A549 (cell line): ENCODE results near the gene CELF5. TPM values are rescaled to one million over a fixed set of nuclear protein-coding genes. Genes with fewer than 3 reads are reported as not detected.

Experiments used
- ATAC-seq, 2 experiments: fragments of 200-7000 bp in 1 of 2; fragments of >200 bp in 1 of 2; cut with Nextera tagmentation in 1 of 2; cut with Tn5 transposase in 1 of 2; 3 replicates each; pipeline versions ENCODE4 v1.8.0 to v1.9.1; 2018 to 2020; ENCODE audit warnings: mild to moderate bottlenecking in 1 of 2, moderate library complexity in 1 of 2
- CTCF ChIA-PET: fragments of 300-600 bp; sonication (Branson Sonifier 250); formaldehyde crosslinking; extraction: SDS; loops from one replicate; lab custom pipeline; 2021; ENCODE audit warnings: antibody characterized with exemption, inconsistent platforms; lab: Yijun Ruan, JAX
- POLR2A ChIA-PET: fragments of 350-600 bp; formaldehyde crosslinking; extraction: SDS; loops from one replicate; lab custom pipeline; 2021; ENCODE audit warnings: antibody characterized with exemption, inconsistent platforms; lab: Yijun Ruan, JAX
- DNase-seq, 2 experiments: peaks; one replicate each; pipeline versions ENCODE4 v3.0.0 to v3.0.0-alpha.2; 2011 to 2016; ENCODE audit warnings: low read depth in 1 of 2, low spot score in 1 of 2
- FAIRE-seq: peaks from 2 replicates; lab custom pipeline; 2011; peaks lifted over from hg19 to GRCh38; lab: Jason Lieb, UNC
- H3K27ac ChIP-seq, 2 experiments: fragments of >200 bp; sonication (Bioruptor Twin); formaldehyde crosslinking; 3 replicates each; pipeline ENCODE4 v1.5.1; 2016 to 2017
- H3K4me1 ChIP-seq: fragments of >200 bp; sonication (Bioruptor Twin); formaldehyde crosslinking; 3 replicates; pipeline ENCODE4 v1.6.1; 2016
- H3K4me2 ChIP-seq: fragments of >200 bp; sonication (Bioruptor Twin); formaldehyde crosslinking; 3 replicates; pipeline ENCODE4 v1.6.1; 2016
- H3K4me3 ChIP-seq: fragments of >200 bp; sonication (Bioruptor Twin); formaldehyde crosslinking; 3 replicates; pipeline ENCODE4 v1.5.1; 2016
- H3K9me3 ChIP-seq: fragments of >200 bp; sonication (Bioruptor Twin); formaldehyde crosslinking; 3 replicates; pipeline ENCODE4 v1.6.1; 2016
- BHLHE40 ChIP-seq: IDR thresholded peaks from 2 replicates; pipeline ENCODE4 v1.6.1; 2012; ENCODE audit warnings: low read depth, low read length, inconsistent platforms
- CBX2 ChIP-seq: fragments of 200-600 bp; sonication (generic); IDR thresholded peaks from 2 replicates; pipeline ENCODE4 v1.6.1; 2016; ENCODE audit warnings: low read depth, mild to moderate bottlenecking, borderline replicate concordance
- EHMT2 ChIP-seq: fragments of 200-600 bp; sonication (generic); IDR thresholded peaks from 2 replicates; pipeline ENCODE4 v1.6.1; 2016; ENCODE audit warnings: antibody characterized with exemption, low read depth, mild to moderate bottlenecking, moderate library complexity
- EP300 ChIP-seq, 2 experiments: fragments of >200 bp; sonication (Bioruptor Twin); formaldehyde crosslinking; IDR thresholded peaks; 2 replicates in 1 of 2; 3 replicates in 1 of 2; pipeline ENCODE4 v1.6.1; 2016 to 2017
- FOSB ChIP-seq: fragments of 250-450 bp; sonication (Bioruptor Pico); IDR thresholded peaks from 2 replicates; pipeline ENCODE4 v1.5.0; 2020; ENCODE audit warnings: mild to moderate bottlenecking, moderate library complexity
- FOSL2 ChIP-seq, 2 experiments: fragments of 450-650 bp in 1 of 2; fragments of >200 bp in 1 of 2; sonication (Bioruptor Twin) in 1 of 2; formaldehyde crosslinking; IDR thresholded peaks; 2 replicates each; pipeline versions ENCODE4 v1.5.0 to v1.6.1; 2016 to 2020; ENCODE audit warnings: mild to moderate bottlenecking in 1 of 2, moderate library complexity in 1 of 2
- FOXS1 ChIP-seq: fragments of 250-450 bp; sonication (Bioruptor Pico); IDR thresholded peaks from 2 replicates; pipeline ENCODE4 v1.5.0; 2020; ENCODE audit warnings: mild to moderate bottlenecking, moderate library complexity
- HDAC2 ChIP-seq: fragments of 200-600 bp; sonication (generic); IDR thresholded peaks from 2 replicates; pipeline ENCODE4 v1.6.1; 2016
- HEYL ChIP-seq: fragments of 250-450 bp; sonication (Bioruptor Pico); IDR thresholded peaks from 2 replicates; pipeline ENCODE4 v1.8.0; 2021; ENCODE audit warnings: mild to moderate bottlenecking, moderate library complexity
- HOXB13 ChIP-seq: fragments of 250-450 bp; sonication (Bioruptor Pico); IDR thresholded peaks from 2 replicates; pipeline ENCODE4 v1.5.0; 2020; ENCODE audit warnings: low read depth, mild to moderate bottlenecking, moderate library complexity
- HOXB5 ChIP-seq: fragments of 250-450 bp; sonication (Bioruptor Pico); IDR thresholded peaks from 2 replicates; pipeline ENCODE4 v1.5.0; 2020; ENCODE audit warnings: mild to moderate bottlenecking, moderate library complexity
- KDM1A ChIP-seq: fragments of 200-600 bp; sonication (generic); IDR thresholded peaks from 2 replicates; pipeline ENCODE4 v1.6.1; 2016; ENCODE audit warnings: low read depth, mild to moderate bottlenecking
- KDM5A ChIP-seq: fragments of 200-600 bp; sonication (generic); IDR thresholded peaks from 2 replicates; pipeline ENCODE4 v1.6.1; 2016; ENCODE audit warnings: antibody characterized with exemption, mild to moderate bottlenecking
- MAFK ChIP-seq: fragments of 450-650 bp; IDR thresholded peaks from 2 replicates; pipeline ENCODE4 v1.6.1; 2014; ENCODE audit not compliant: partially characterized antibody
- MAZ ChIP-seq: fragments of 150-350 bp; IDR thresholded peaks from 2 replicates; pipeline ENCODE4 v1.6.1; 2014; ENCODE audit warnings: antibody characterized with exemption, low read depth, low read length, borderline replicate concordance
- NR3C1 ChIP-seq: fragments of >200 bp; sonication (Bioruptor Twin); formaldehyde crosslinking; IDR thresholded peaks from 3 replicates; pipeline ENCODE4 v1.6.1; 2017
- PHF8 ChIP-seq: fragments of 200-600 bp; sonication (generic); IDR thresholded peaks from 2 replicates; pipeline ENCODE4 v1.6.1; 2016; ENCODE audit warnings: low read depth, mild to moderate bottlenecking, antibody characterized with exemption, moderate library complexity, borderline replicate concordance
- POLR2A ChIP-seq: IDR thresholded peaks from 2 replicates; pipeline ENCODE4 v1.6.1; 2012; ENCODE audit warnings: mild to moderate bottlenecking, low read length
- RAD21 ChIP-seq, 2 experiments: fragments of >200 bp in 1 of 2; sonication (Bioruptor Twin) in 1 of 2; formaldehyde crosslinking in 1 of 2; IDR thresholded peaks in 1 of 2; conservative IDR thresholded peaks in 1 of 2; 2 replicates in 1 of 2; 3 replicates in 1 of 2; pipeline ENCODE4 v1.6.1; 2012 to 2018; ENCODE audit warnings: inconsistent platforms in 1 of 2
- RNF2 ChIP-seq: fragments of 200-600 bp; sonication (generic); IDR thresholded peaks from 2 replicates; pipeline ENCODE4 v1.6.1; 2016; ENCODE audit warnings: low read depth, mild to moderate bottlenecking, antibody characterized with exemption, moderate library complexity, borderline replicate concordance
- ZFP36 ChIP-seq: fragments of 450-650 bp; IDR thresholded peaks from 2 replicates; pipeline ENCODE4 v1.6.1; 2014; ENCODE audit warnings: borderline replicate concordance; ENCODE audit not compliant: partially characterized antibody
- ZSCAN20 ChIP-seq: fragments of 250-450 bp; sonication (Bioruptor Pico); IDR thresholded peaks from 2 replicates; pipeline ENCODE4 v1.8.0; 2022; ENCODE audit warnings: mild to moderate bottlenecking, moderate library complexity
- WGBS: methylation state at CpG from one replicate; pipeline ENCODE4 v1.1.6; 2017; ENCODE audit errors: missing lambda C conversion rate; 5-methylcytosine and 5-hydroxymethylcytosine counted together
- polyA plus RNA-seq, 4 experiments: library from polyadenylated mRNA; depleted of rRNA in 3 of 4; stranded (reverse); fragments of >200 nt; fragmentation: RNase III in 1 of 4; extraction: RNeasy Plus Mini Kit Qiagen cat#74134 plus additional on column Dnase treatment in 1 of 4; gene quantifications; 2 replicates in 3 of 4; 3 replicates in 1 of 4; pipeline ENCODE4 v1.2.3, GENCODE V29; 2011 to 2017
- TF ChIP-seq, protein P1 (sequence below): fragments of >200 bp; sonication (Bioruptor Twin); formaldehyde crosslinking; IDR thresholded peaks from 3 replicates; pipeline ENCODE4 v1.6.1; 2016
- TF ChIP-seq, protein P2 (sequence below): fragments of 450-650 bp; IDR thresholded peaks from 2 replicates; pipeline ENCODE4 v1.6.1; 2014; ENCODE audit warnings: antibody characterized with exemption
- TF ChIP-seq, protein P3 (sequence below): fragments of >200 bp; sonication (Bioruptor Twin); formaldehyde crosslinking; IDR thresholded peaks from 3 replicates; pipeline ENCODE4 v1.5.1; 2016
- TF ChIP-seq, protein P4 (sequence below): fragments of 250-450 bp; sonication (Bioruptor Pico); IDR thresholded peaks from 2 replicates; pipeline ENCODE4 v1.5.0; 2021; ENCODE audit warnings: mild to moderate bottlenecking, moderate library complexity, borderline replicate concordance

The CELF5 gene
- polyA plus RNA-seq, 2 of the 4 experiments (the other 2 are of a cell fraction): 0.31 to 0.61 TPM

DNA sequence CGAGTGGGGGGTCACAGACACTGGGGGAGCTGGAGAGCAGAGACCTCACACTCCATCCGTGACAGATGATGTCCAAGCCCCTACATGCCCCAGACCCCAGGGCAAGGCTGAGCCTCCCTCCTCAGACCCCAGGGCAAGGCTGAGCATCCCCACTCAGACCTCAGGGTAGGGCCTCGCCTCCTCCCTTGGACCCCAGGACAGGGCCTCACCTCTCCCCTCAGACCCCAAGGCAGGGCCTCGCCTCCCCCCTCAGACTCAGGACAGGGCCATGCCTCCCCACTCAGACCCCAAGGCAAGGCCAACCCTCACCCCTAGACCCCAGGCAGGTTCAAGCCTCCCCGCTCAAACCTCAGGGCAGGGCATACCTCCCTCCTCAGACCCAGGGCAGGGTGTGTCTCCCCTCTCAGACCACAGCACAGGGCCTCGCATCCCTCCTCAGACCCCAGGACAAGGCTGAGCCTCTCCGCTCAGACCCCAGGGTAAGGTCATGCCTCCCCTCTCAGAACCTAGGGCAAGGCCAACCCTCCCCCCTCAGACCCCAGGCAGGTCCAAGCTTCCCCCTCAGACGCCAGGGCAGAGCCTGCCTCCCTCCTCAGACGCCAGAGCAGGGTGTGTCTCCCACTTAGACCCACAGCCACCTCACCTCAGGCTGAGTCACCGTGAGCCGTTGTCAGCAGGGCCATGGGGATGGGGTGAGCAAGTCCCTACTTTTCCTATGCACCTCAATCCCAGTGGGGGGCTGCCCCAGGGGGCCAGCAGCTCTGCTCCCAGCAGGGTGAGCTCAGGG lies 47.6 kb upstream of the CELF5 start:
- FAIRE-seq (no peak), ATAC-seq (peak; percentile 86 to 88), DNase-seq (peak; percentile 80 to 83)
- ChIA-PET POLR2A (no interaction called here), CTCF (interaction anchor here (0.7 to 1.2 kb wide), 2 partner anchors 30 to 48 kb away, joined by 3 to 4 read pairs; no protein-coding TSS in a partner anchor)
- peak overlapping the region; percentile 91 to 93 for H3K27ac ChIP-seq
- peaks cover 27% of the 10 kb centered on the region for H3K4me1 ChIP-seq
- peak overlapping the region; percentile 80 for H3K4me2 ChIP-seq
- H3K9me3 ChIP-seq: no peaks in the 10 kb centered on the region
- 75% methylated on average over 4 of the region's 11 CpGs for WGBS
- H3K4me3 ChIP-seq: no peak overlapping the region
- TF ChIP-seq HOXB13 (no peak), HOXB5 (CRISPR knock-in tag) (no peak), PHF8 (no peak), EHMT2 (no peak), FOSL2 (IDR thresholded peaks at IDR 0.05) (no peak), FOSL2 (CRISPR knock-in tag; IDR thresholded peaks at IDR 0.05) (peak; percentile 74), BHLHE40 (no peak), CBX2 (no peak), MAZ (no peak), NR3C1 (no peak), FOXS1 (CRISPR knock-in tag) (no peak), FOSB (CRISPR knock-in tag) (no peak), ZFP36 (peak; percentile 28), RAD21 (conservative IDR thresholded peaks at IDR 0.05 in 1 of 2, IDR thresholded peaks at IDR 0.05 in 1 of 2) (no peak)
- TF ChIP-seq, protein P1, sequence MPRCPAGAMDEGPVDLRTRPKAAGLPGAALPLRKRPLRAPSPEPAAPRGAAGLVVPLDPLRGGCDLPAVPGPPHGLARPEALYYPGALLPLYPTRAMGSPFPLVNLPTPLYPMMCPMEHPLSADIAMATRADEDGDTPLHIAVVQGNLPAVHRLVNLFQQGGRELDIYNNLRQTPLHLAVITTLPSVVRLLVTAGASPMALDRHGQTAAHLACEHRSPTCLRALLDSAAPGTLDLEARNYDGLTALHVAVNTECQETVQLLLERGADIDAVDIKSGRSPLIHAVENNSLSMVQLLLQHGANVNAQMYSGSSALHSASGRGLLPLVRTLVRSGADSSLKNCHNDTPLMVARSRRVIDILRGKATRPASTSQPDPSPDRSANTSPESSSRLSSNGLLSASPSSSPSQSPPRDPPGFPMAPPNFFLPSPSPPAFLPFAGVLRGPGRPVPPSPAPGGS: no peak
- TF ChIP-seq, protein P2, sequence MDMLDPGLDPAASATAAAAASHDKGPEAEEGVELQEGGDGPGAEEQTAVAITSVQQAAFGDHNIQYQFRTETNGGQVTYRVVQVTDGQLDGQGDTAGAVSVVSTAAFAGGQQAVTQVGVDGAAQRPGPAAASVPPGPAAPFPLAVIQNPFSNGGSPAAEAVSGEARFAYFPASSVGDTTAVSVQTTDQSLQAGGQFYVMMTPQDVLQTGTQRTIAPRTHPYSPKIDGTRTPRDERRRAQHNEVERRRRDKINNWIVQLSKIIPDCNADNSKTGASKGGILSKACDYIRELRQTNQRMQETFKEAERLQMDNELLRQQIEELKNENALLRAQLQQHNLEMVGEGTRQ: no peak
- TF ChIP-seq, protein P3, sequence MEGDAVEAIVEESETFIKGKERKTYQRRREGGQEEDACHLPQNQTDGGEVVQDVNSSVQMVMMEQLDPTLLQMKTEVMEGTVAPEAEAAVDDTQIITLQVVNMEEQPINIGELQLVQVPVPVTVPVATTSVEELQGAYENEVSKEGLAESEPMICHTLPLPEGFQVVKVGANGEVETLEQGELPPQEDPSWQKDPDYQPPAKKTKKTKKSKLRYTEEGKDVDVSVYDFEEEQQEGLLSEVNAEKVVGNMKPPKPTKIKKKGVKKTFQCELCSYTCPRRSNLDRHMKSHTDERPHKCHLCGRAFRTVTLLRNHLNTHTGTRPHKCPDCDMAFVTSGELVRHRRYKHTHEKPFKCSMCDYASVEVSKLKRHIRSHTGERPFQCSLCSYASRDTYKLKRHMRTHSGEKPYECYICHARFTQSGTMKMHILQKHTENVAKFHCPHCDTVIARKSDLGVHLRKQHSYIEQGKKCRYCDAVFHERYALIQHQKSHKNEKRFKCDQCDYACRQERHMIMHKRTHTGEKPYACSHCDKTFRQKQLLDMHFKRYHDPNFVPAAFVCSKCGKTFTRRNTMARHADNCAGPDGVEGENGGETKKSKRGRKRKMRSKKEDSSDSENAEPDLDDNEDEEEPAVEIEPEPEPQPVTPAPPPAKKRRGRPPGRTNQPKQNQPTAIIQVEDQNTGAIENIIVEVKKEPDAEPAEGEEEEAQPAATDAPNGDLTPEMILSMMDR: no peak
- TF ChIP-seq, protein P4, sequence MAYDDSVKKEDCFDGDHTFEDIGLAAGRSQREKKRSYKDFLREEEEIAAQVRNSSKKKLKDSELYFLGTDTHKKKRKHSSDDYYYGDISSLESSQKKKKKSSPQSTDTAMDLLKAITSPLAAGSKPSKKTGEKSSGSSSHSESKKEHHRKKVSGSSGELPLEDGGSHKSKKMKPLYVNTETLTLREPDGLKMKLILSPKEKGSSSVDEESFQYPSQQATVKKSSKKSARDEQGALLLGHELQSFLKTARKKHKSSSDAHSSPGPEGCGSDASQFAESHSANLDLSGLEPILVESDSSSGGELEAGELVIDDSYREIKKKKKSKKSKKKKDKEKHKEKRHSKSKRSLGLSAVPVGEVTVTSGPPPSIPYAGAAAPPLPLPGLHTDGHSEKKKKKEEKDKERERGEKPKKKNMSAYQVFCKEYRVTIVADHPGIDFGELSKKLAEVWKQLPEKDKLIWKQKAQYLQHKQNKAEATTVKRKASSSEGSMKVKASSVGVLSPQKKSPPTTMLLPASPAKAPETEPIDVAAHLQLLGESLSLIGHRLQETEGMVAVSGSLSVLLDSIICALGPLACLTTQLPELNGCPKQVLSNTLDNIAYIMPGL (CRISPR knock-in tag): no peak

DNA sequence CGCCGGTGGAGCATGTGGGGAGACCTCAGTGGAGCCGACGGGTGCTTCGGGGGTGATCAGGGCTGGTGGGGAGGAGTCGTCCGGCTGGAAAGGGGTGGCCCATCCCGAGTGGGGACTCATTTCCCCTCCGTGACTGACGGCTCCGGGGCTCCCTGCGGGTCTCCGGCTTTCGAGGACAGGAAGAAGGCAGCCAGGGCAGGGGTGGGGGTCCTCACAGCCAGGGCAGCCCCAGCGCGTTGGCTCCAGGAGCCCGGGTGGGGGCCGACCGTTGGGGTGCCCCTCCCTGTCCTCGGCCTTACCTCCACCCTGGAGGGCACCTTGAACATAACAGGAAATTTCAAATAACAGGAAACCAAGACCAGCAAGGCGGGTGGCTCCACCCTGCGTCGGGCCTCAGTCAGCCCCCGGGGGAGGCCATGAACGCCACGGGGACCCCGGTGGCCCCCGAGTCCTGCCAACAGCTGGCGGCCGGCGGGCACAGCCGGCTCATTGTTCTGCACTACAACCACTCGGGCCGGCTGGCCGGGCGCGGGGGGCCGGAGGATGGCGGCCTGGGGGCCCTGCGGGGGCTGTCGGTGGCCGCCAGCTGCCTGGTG lies 46.0 kb upstream of the CELF5 start, which contains the start of gene S1PR4:
Gene S1PR4 (plus strand): TSS at position 393 of the 596 bp plus-strand sequence. CDS start 24 bp downstream, at position 417.
- DNase-seq (no peak), ATAC-seq (no peak), FAIRE-seq (no peak)
- TF ChIP-seq HDAC2 (no peak), ZFP36 (no peak), ZSCAN20 (CRISPR knock-in tag) (no peak), MAFK (no peak), NR3C1 (no peak), KDM1A (no peak), RAD21 (conservative IDR thresholded peaks at IDR 0.05 in 1 of 2, IDR thresholded peaks at IDR 0.05 in 1 of 2) (no peak), EP300 (IDR thresholded peaks at IDR 0.05) (no peak), RNF2 (no peak), HEYL (CRISPR knock-in tag) (no peak), KDM5A (no peak), POLR2A (no peak)
- TF ChIP-seq, protein P2: no peak
- CTCF ChIA-PET: no interaction called here
- POLR2A ChIA-PET: no interaction called here
- Histone ChIP-seq H3K4me3 (no peak within 1 kb of the TSS), H3K4me1 (peaks cover 20% of the 10 kb centered on the region), H3K27ac (peak within 1 kb of the TSS; percentile 91 to 93), H3K4me2 (peak within 1 kb of the TSS; percentile 80; the same call in 2 of the 3 replicates), H3K9me3 (no peaks in the 10 kb centered on the region)
- WGBS: 82% methylated on average over 13 of the region's 42 CpGs
